Measurements from ENCODE around the gene NTN4.

NTN4 gene

GRCh38 chr12:95653771-95654546 is 136.6 kb downstream of the NTN4 start:
- no peak for DNase-seq

- DNase-seq, result no peak
Observed at GRCh38 chr12:95651681-95652080, 138.9 kb downstream of the NTN4 start.

- no peak for DNase-seq
Observed at GRCh38 chr12:95648990-95649791, 141.4 kb downstream of the NTN4 start.

DNA sequence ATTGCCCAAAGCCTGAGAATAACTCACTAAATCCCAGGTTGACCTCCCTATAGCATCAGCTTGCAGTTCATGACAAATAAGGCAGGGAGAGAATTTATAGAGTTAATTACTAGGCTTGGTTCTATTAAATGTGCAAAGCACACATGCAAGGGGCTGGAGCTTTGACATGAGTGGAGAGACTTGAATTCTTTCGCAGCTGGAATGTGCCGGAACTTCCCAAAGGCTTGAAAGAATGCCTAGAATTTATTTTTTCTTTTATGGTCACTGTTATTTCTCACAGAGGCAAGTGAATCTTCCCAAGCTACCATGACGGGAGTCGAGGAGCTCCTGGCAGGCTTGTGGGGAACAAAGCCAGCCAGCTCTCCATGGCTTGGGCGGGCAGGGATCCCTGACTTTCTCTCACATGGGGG is 143.8 kb downstream of the NTN4 start:
- DNase-seq, result peak; percentile 77

- DNase-seq, result no peak
Observed at GRCh38 chr12:95643256-95643655, 147.3 kb downstream of the NTN4 start.

DNA sequence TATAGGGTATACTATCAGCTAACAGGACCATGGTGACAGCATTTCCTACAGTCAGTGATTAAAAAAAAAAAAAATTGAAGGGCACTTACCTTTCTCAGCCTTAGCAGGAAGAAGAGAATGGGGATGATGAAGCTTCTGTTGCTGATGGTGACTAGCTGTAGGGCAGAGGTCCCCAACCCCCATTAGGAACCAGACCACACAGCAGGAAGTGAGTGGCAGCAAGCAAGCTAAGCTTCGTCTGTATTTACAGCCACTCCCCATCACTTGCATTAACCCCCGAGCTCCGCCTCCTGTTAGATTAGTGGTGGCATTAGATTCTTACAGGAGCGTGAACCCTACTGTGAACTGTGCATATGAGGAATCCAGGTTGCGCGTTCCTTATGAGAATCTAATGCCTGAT is 148.0 kb downstream of the NTN4 start:
- no peak for DNase-seq

DNA sequence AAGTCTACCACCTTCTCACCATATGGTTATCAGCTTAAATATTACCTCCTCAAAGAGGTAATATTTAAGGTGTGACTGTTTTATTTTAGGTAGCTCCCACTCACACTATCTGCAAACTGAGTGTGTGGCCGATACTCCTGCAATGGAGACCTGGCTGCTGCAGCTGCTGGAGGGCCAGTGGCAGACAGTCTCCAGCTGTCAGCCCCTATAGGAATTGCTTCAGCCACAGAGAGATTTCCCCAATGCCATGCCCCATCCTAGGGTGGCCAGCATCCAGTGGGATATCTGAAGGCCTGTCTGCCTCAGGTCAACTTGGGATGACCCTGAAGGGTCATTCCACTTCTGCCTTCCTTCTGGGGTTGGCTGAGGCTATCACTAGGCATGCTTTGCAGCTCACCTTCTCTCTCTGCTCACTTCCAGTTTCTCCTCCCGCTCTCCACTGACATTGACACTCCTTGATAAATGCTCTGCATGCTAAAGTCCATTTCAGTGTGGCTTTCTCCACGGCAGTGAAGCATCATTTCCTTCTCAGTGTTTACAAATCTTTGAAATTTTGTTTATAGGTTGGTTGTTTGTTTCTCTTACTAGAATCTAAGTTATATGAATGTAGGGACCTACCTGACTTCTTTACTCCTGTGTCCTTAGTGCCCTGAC is 149.1 kb downstream of the NTN4 start:
- no peak for DNase-seq

DNA sequence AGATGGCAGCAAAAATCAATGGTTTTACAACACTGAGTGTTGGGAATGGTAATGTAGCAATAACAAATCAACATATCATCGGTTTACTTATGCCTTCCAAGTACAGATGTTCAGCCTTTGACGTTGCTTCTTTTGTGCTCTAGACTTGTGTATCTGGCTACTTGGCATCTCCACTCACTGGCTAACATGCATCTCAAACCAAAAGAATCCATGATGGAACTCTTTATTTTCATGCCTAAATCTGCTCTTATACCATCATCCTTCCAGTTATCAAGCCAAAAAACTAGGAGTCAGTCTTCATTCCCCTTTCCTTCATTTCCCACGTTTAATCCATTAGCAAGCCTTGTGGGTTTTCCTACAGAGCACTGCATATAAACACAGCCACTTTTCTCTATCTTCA is 150.0 kb downstream of the NTN4 start:
- no peak for DNase-seq

DNA sequence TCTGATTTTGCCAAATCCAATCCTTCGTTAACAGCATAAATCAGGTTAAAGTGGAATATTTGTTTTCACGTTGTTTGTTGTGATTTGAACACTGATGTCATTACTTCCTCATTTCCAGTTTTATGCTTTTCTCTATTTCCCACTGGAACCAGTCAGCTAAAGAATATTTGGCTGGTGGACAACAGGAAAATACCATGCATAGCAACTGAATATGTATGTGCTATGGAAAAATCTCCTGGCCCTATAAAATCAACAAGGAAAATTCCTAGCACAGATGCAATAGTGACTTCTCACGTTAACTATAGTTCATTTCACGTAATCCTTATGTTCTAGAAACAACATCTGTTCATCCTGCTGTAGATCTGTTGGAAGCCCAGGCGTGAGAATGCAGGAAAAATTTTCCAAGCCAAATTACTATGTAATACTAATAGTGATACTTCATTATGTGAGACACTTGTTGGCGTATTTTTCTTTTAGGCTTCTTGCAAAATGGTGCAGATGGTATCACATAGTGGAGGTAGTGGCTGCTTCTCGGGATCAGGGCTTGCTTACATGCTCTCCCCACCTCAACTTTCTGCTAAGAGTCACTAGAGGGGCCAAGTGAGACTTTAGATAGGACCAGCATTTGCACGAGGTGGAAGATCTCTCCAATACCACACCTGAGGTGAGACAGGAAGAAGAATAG is 153.0 kb downstream of the NTN4 start:
- DNase-seq, result no peak

DNA sequence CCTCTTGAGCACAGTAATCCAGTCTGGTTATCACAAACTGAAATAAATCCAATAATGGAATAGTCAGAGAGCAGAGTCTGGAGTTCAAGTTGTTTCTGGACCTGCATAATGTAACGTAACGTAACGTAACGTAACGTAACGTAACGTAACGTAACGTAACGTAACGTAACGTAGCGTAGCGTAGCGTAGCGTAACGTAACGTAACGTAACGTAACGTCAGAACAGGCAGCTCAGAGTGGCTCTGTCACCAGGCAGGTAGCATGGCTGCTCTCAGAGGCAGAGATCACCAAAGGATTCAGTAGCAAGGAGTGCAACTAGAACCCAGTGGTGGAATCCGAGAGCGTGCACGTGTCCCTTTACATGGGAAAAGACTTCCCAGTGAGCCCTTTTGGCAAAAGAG is 153.6 kb downstream of the NTN4 start:
- no peak for DNase-seq

GRCh38 chr12:95634622-95635621 is 155.6 kb downstream of the NTN4 start:
- DNase-seq, result no peak

DNA sequence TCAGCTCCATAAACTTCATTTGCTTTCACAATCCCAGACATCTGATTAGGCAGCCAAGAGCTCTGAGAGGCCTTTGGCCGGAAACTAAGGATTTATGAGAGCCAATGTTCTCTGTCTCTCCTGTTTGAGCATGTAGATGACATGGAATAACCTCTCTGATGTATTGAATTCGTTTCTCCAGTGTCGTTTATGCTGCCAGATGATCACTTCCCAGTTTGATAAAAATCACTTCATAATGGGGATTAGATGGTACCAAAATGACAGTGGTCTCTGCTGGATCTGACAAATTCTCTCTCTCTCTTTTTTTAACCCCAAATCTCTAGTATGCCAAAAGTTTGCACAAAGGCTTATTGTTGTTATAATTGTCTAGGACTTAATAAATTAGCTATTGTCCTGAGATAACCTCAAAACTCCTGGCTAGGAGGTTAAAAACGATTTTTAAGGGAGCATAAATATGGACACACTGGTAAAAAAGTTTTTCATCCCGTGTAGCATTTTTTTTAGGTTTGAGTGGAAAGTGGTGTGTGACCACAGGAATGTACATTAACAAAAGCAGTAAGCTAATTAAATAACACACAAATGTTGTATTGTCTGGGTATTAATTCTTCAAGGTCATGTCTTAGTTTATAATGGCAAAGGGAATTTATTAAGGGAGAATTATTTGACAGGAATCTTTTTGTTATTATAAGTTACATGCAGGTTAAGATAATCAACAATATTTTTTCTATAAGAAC is 156.7 kb downstream of the NTN4 start:
- DNase-seq, result no peak

GRCh38 chr12:95633049-95633731 is 157.4 kb downstream of the NTN4 start:
- DNase-seq, result no peak

- no peak for DNase-seq
Observed at GRCh38 chr12:95630496-95630895, 160.1 kb downstream of the NTN4 start.

DNA sequence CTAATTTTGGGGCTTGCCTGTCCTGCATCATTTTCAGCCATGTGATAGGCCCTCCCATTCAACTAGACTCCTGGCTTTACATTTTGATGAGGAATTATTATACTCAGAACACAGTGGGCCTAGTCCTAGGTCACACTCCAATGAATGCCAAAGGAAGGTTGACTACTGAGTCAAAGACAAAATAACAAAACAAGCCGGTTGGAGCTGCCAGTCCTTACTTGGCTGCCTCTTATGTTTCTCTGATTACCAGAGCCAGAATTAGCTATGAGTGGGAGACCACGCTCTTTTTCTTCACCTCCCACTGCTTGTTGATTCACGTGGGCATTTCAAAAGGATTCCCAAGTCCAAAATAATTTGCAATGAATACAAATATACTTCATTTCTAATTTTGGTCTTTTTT is 161.2 kb downstream of the NTN4 start:
- DNase-seq, result no peak

- DNase-seq, result no peak
Observed at GRCh38 chr12:95626854-95627253, 163.7 kb downstream of the NTN4 start.

GRCh38 chr12:95625012-95625411 is 165.6 kb downstream of the NTN4 start:
- no peak for DNase-seq

- DNase-seq, result no peak
Observed at GRCh38 chr12:95624589-95624988, 166.0 kb downstream of the NTN4 start.

DNA sequence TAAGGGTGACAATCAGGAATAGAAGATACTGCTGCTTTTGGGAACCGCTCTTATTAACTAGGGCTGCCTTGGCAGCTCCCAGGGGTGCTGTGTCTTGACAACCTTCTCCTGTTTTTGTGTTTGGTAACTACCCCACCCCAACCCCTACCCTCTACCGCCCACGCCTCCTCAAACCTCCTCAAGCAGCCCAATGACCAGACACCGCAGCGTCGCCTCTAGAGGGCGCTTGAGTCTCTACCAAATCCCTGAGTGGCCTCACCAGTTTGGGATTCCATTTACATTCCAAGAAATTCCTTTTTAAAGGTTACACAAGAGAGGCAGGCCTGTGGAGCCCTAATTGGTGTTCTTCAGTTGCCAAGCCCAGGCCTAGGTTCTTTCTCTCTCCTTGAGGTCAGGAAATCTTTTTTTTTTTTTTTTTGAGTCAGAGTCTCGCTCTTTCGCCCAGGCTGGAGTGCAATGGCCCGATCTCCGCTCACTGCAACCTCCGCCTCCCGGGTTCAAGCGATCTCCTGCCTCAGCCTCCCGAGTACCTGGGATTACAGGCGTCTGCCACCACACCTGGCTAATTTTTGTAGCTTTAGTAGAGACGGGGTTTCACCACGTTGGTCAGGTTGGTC is 166.9 kb downstream of the NTN4 start:
- no peak for DNase-seq

DNA sequence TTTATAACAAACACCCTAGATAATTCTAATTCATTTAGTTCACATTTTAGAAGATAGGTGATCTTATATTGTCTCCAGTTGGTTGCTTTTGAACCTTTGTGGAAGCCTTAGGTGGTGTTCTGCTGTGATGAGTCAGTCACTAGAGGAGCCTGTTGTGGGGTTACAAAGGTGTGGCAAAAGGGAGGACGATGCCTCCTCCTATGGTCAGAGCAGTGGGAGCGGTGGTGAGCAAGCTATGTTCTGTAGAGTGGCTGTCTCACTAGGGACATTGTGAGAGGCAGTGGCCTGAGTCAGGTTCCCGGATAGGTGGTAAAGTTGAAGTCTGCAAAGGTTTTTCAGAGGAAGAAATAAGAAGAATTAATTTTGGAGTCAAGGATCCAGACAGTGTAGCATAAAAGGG is 167.7 kb downstream of the NTN4 start:
- no peak for DNase-seq
